Colonic mucosa (tissue), 4 donors: ENCODE results near the gene VPS4A. TPM values are rescaled to one million over a fixed set of nuclear protein-coding genes. Genes with fewer than 3 reads are reported as not detected.

Experiments
- DNase-seq: peaks from one replicate; pipeline ENCODE4 v3.0.0-alpha.2; 2020
- H3K27ac ChIP-seq: fragments of 200-600 bp; one replicate; pipeline ENCODE4 v1.8.0; 2021
- H3K27me3 ChIP-seq: fragments of 200-600 bp; one replicate; pipeline ENCODE4 v1.8.0; 2021
- H3K36me3 ChIP-seq: fragments of 200-600 bp; one replicate; pipeline ENCODE4 v1.8.0; 2021
- H3K4me1 ChIP-seq: fragments of 200-600 bp; one replicate; pipeline ENCODE4 v1.8.0; 2021; ENCODE audit warnings: mild to moderate bottlenecking
- H3K4me3 ChIP-seq: fragments of 200-600 bp; one replicate; pipeline ENCODE4 v1.8.0; 2021
- H3K9ac ChIP-seq, 2 donors: one replicate each; pipeline ENCODE4 v1.7.0; 2013; ENCODE audit warnings: control low read depth in 2 of 2, low read depth in 2 of 2, low read length in 2 of 2
- H3K9me3 ChIP-seq: fragments of 200-600 bp; one replicate; pipeline ENCODE4 v1.8.0; 2021
- CTCF ChIP-seq: fragments of 200-600 bp; IDR thresholded peaks from one replicate; pipeline ENCODE4 v1.8.0; 2022; ENCODE audit warnings: antibody characterized with exemption, mild to moderate bottlenecking
- intact Hi-C: fragments of 100-400 bp; cut with DNase I; formaldehyde crosslinking; loops from one replicate; pipeline ENCODE4 v1.14.1; 2022
- total RNA-seq, 2 donors: library from RNA; stranded (reverse); fragmentation: NEBNext Ultra II Directional in 1 of 2; extraction: Animal tissue kit (Norgen Biotek cat#: 25700) in 1 of 2; gene quantifications; one replicate each; pipeline ENCODE4 v1.2.1, GENCODE V29; 2021
- donor health status: healthy.
- donor health status: DM: no; HTN: no; CAD: no.
- donor health status: DM: no; HTN: no; CAD: no.

Gene VPS4A
- total RNA-seq: 10 to 100 TPM; 32.0 to 33.6 TPM

DNA sequence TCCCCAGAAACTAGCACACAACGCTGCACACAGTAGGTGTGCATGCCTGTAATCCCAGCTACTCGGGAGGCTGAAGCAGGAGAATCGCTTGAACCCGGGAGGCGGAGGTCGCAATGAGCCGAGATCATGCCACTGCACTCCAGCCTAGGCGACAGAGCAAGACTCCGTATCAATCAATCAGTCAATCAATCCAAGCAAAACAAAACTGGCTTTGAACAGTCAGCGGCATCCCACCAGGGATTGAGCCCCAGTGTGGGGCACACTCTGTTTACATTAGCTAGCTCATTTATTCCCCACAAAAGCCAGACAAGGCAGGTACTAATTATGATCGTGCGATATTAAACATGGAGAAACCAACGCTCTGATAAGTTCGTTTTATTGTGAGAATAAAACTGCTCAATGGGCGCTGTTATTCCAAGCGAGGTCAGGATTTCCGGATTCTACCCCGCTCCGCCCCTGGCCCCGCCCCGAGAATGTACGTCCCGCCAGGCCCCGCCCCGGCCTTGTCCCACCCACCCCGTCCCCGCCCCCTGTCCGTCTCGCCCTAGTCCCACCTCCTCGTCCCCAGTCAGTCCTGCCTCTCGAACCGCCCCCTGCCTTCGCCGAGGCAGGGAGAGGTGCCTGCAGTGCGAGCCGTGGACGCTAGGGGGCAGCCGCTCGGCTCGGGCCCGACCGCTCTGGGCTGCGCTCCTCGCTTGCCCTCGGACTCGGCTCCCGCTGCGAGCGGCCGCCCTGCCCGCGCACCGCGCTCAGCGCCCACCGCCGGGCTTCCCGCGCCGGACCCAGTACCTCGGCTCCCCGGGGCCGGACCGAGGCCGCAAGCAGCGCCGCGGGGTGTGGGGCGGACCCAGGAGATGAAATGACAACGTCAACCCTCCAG lies at the start of gene VPS4A:
VPS4A (plus strand) TSS at position 698 of the 880 bp plus-strand sequence; CDS start at position 860, 162 bp downstream.
- intact Hi-C loops: loop anchor here (10.0 kb wide), 1 partner anchor 64 kb away; no protein-coding TSS in a partner anchor
- TF ChIP-seq CTCF: peak; percentile 84
- Histone ChIP-seq H3K9me3 (no peaks in the 10 kb centered on the region), H3K27me3 (no peaks in the 10 kb centered on the region), H3K4me1 (peaks cover 5% of the 10 kb centered on the region), H3K4me3 (peak within 1 kb of the TSS; percentile 96), H3K9ac (peak within 1 kb of the TSS; percentile 76 to 87), H3K27ac (peak within 1 kb of the TSS; percentile 90), H3K36me3 (no peaks in the 10 kb centered on the region)
- peak; percentile 97 for DNase-seq

- Histone ChIP-seq H3K4me3 (no peak overlapping the region), H3K27me3 (no peaks in the 10 kb centered on the region), H3K36me3 (no peaks in the 10 kb centered on the region), H3K4me1 (no peaks in the 10 kb centered on the region), H3K9me3 (no peaks in the 10 kb centered on the region), H3K9ac (no peak overlapping the region), H3K27ac (no peak overlapping the region)
- intact Hi-C loops: no loop called here
- no peak for DNase-seq
- TF ChIP-seq CTCF: no peak
Observed at GRCh38 chr16:69266334-69267063, 44.7 kb upstream of the VPS4A start.

DNA sequence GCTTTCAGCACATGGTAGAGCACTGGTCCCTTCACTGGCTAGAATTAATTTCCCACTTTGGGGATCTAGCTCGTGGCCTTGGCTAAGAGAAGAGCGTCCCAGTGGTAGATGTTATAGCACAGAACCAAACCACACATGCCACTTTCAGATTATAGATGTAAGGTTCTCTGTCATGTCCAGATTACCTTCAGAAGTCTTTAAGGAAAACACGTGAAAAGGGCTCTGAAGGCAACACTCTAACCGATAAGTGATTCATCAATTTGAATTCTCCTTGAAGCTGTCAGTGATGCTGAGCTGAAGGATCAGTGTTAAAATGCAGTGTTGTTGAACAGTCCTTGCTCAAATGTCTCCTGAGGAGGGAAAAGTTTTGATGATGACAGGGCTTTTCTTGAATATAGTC lies 43.5 kb upstream of the VPS4A start:
- Histone ChIP-seq H3K9me3 (no peaks in the 10 kb centered on the region), H3K4me1 (no peaks in the 10 kb centered on the region), H3K36me3 (no peaks in the 10 kb centered on the region), H3K27ac (no peak overlapping the region), H3K27me3 (no peaks in the 10 kb centered on the region), H3K9ac (no peak overlapping the region), H3K4me3 (no peak overlapping the region)
- DNase-seq: no peak
- TF ChIP-seq CTCF: no peak
- intact Hi-C loops: no loop called here

DNA sequence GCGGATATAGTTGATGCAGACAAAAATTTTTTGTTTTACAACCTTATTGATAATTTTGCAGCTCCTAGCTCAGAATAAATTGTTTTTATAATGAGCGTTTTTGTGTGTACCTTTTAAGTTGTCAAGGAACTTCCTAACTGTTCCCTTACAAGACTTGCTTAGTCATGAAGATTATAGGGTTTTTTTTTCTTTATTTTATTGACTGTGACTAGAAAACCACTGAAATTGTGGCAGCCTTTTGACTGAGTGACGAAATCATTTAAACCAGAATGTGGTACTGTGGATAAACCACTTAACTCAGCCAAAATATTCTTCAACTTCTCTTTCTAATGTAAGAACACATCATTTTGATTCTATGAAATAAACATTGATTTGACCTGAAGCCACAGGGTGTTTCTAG lies 40.8 kb upstream of the VPS4A start:
- Histone ChIP-seq H3K27ac (no peak overlapping the region), H3K36me3 (no peaks in the 10 kb centered on the region), H3K4me3 (no peak overlapping the region), H3K9ac (no peak overlapping the region), H3K27me3 (no peaks in the 10 kb centered on the region), H3K9me3 (no peaks in the 10 kb centered on the region), H3K4me1 (no peaks in the 10 kb centered on the region)
- intact Hi-C loops: no loop called here
- DNase-seq: no peak
- TF ChIP-seq CTCF: no peak

GRCh38 chr16:69270831-69271230 lies 40.3 kb upstream of the VPS4A start:
- Histone ChIP-seq H3K9me3 (no peaks in the 10 kb centered on the region), H3K36me3 (no peaks in the 10 kb centered on the region), H3K9ac (no peak overlapping the region), H3K4me1 (no peaks in the 10 kb centered on the region), H3K27ac (no peak overlapping the region), H3K27me3 (no peaks in the 10 kb centered on the region), H3K4me3 (no peak overlapping the region)
- intact Hi-C loops: no loop called here
- no peak for DNase-seq
- no peak for TF ChIP-seq CTCF
